ENCODE measurements around the gene UBQLN4.

DNA sequence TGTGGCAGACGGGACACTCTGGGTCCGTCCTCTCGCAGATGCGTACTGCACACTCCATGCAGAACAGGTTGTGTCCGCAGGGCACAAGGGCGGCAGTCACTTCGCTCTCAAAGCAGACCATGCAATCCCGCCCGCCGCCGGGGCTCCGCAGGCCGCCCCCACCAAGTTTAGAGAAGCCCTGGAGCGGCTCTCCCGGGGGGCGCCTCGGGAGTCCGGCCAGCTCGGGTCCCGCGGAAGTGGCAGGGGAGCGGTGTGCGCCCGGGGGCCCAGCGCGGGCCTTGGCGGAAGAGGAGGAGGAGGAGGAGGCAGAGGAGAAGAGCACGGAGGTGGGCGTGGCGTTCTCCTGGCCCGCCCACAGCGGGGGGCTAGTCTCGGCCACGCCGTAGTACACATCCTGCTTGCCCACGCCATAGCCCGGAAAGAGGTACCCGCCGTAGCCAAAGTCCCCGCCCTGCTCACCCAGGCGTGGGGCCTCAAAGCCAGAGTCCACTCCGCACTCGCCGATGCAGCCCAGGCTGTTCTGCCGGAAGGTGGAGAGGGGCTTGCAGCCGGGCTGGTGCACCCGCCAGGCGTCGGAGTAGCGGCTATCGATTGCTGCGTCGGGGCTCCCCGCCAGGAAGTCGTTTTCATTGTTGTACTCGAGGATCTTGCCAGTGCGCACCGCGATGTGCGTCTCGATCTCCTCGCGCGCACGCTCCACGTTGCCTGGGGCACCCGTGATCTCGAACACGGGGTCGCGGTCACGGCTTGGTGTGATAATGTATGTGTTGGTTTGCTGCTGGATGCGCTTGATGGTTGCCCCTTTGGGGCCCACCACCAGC is 23.2 kb upstream of the UBQLN4 start:
- TF ChIP-seq EZH2 (IDR thresholded peaks at IDR 0.05; ENCODE audit: low read depth), result no peak
- TF ChIP-seq, protein P1, sequence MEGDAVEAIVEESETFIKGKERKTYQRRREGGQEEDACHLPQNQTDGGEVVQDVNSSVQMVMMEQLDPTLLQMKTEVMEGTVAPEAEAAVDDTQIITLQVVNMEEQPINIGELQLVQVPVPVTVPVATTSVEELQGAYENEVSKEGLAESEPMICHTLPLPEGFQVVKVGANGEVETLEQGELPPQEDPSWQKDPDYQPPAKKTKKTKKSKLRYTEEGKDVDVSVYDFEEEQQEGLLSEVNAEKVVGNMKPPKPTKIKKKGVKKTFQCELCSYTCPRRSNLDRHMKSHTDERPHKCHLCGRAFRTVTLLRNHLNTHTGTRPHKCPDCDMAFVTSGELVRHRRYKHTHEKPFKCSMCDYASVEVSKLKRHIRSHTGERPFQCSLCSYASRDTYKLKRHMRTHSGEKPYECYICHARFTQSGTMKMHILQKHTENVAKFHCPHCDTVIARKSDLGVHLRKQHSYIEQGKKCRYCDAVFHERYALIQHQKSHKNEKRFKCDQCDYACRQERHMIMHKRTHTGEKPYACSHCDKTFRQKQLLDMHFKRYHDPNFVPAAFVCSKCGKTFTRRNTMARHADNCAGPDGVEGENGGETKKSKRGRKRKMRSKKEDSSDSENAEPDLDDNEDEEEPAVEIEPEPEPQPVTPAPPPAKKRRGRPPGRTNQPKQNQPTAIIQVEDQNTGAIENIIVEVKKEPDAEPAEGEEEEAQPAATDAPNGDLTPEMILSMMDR (conservative IDR thresholded peaks at IDR 0.05), result no peak
